HepG2 (cell line): ENCODE results near the gene FOXD2. TPM values are rescaled to one million over a fixed set of nuclear protein-coding genes. Genes with fewer than 3 reads are reported as not detected.
A peak's percentile ranks its signal among the peaks of the same experiment; 100 is the strongest.

Source experiments
- ATAC-seq: fragments of 200-7000 bp; cut with Tn5 transposase; 3 replicates; pipeline ENCODE4 v1.9.1; 2020; ENCODE audit warnings: mild to moderate bottlenecking, moderate library complexity
- BruUV-seq: library from RNA; stranded (reverse); fragments of 400-500 nt; replicated peaks from 2 replicates; lab custom pipeline; 2021; lab: Mats Ljungman, UMichigan
- CTCF ChIA-PET: fragments of 300-600 bp; formaldehyde crosslinking; extraction: SDS; loops from one replicate; lab custom pipeline; 2021; ENCODE audit warnings: low total read pairs, inconsistent platforms, low intra/inter-chr PET ratio; lab: Yijun Ruan, JAX
- POLR2A ChIA-PET: fragments of 350-600 bp; sonication (Branson Sonifier 250); formaldehyde crosslinking; loops from one replicate; lab custom pipeline; 2020; ENCODE audit warnings: antibody characterized with exemption, inconsistent platforms; lab: Yijun Ruan, JAX
- DNase-seq: peaks from one replicate; pipeline ENCODE4 v3.0.0-alpha.2; 2015; ENCODE audit warnings: low spot score
- FAIRE-seq: peaks from 3 replicates; lab custom pipeline; 2011; peaks lifted over from hg19 to GRCh38; lab: Jason Lieb, UNC
- H2AFZ ChIP-seq: one replicate; pipeline ENCODE4 v1.6.1; 2011; ENCODE audit warnings: low read length, inconsistent platforms
- H3K27ac ChIP-seq: fragments of 300-600 bp; 3 replicates; pipeline ENCODE4 v1.8.0; 2011; ENCODE audit warnings: mixed run types, mild to moderate bottlenecking, mixed read lengths, low read length, inconsistent platforms; ENCODE audit not compliant: insufficient read depth; ENCODE audit errors: extremely low read length
- H3K27me3 ChIP-seq, 2 experiments: fragments of 200-600 bp in 1 of 2; 2 replicates in 1 of 2; 3 replicates in 1 of 2; pipeline versions ENCODE4 v1.6.0 to v1.8.0; 2011; ENCODE audit warnings: low read length in 2 of 2, mild to moderate bottlenecking in 2 of 2, moderate library complexity in 2 of 2, inconsistent platforms in 1 of 2; ENCODE audit not compliant: insufficient read depth in 2 of 2, control insufficient read depth in 1 of 2
- H3K36me3 ChIP-seq, 2 experiments: fragments of 200-600 bp in 1 of 2; replicated peaks in 1 of 2; 2 replicates in 1 of 2; 3 replicates in 1 of 2; pipeline versions ENCODE4 v1.5.1 to v1.8.0; 2011; ENCODE audit warnings: low read length in 2 of 2, inconsistent platforms in 1 of 2; ENCODE audit not compliant: insufficient read depth in 2 of 2, control insufficient read depth in 1 of 2
- H3K4me1 ChIP-seq: 2 replicates; pipeline ENCODE4 v1.5.1; 2012; ENCODE audit warnings: low read length, inconsistent platforms; ENCODE audit not compliant: insufficient read depth
- H3K4me2 ChIP-seq: 2 replicates; pipeline ENCODE4 v1.6.0; 2011; ENCODE audit warnings: low read depth, low read length, inconsistent platforms
- H3K4me3 ChIP-seq, 3 experiments: fragments of 200-600 bp in 1 of 3; sonication (generic), shearing (Covaris generic) in 1 of 3; replicated peaks in 1 of 3; 2 replicates each; pipeline ENCODE4 v1.5.1; 2011 to 2016; ENCODE audit warnings: low read length in 3 of 3, inconsistent platforms in 2 of 3, low read depth in 2 of 3, mild to moderate bottlenecking in 2 of 3, control low read depth in 1 of 3, mixed read lengths in 1 of 3; ENCODE audit not compliant: insufficient read depth in 1 of 3
- H3K79me2 ChIP-seq: one replicate; pipeline ENCODE4 v1.6.1; 2011; ENCODE audit warnings: low read length, inconsistent platforms; ENCODE audit not compliant: insufficient read depth
- H3K9ac ChIP-seq: 2 replicates; pipeline ENCODE4 v1.6.0; 2011; ENCODE audit warnings: mild to moderate bottlenecking, low read depth, low read length, inconsistent platforms; ENCODE audit not compliant: insufficient read depth
- H3K9me3 ChIP-seq: 2 replicates; pipeline ENCODE4 v1.5.1; 2012; ENCODE audit warnings: mild to moderate bottlenecking, low read length
- H4K20me1 ChIP-seq: 2 replicates; pipeline ENCODE4 v1.6.0; 2011; ENCODE audit warnings: inconsistent platforms, mild to moderate bottlenecking, low read length, moderate library complexity; ENCODE audit not compliant: insufficient read depth
- HDAC6 ChIP-seq: fragments of 200-600 bp; sonication (generic); IDR thresholded peaks from 2 replicates; pipeline ENCODE4 v1.7.0; 2017; ENCODE audit warnings: mild to moderate bottlenecking, antibody characterized with exemption, low read length, low read depth
- HIVEP1 ChIP-seq: sonication (generic); formaldehyde crosslinking; IDR thresholded peaks from 2 replicates; pipeline ENCODE4 v1.4.0; 2020; ENCODE audit warnings: mild to moderate bottlenecking, missing genetic modification reagents
- MXD1 ChIP-seq: sonication (generic); formaldehyde crosslinking; IDR thresholded peaks from 2 replicates; pipeline ENCODE4 v1.4.0; 2020; ENCODE audit warnings: mild to moderate bottlenecking, missing genetic modification reagents
- NCOA5 ChIP-seq: sonication (generic); formaldehyde crosslinking; IDR thresholded peaks from 2 replicates; pipeline ENCODE4 v1.4.0; 2020; ENCODE audit warnings: missing genetic modification reagents
- PLRG1 ChIP-seq: fragments of 450-650 bp; conservative IDR thresholded peaks from 2 replicates; pipeline ENCODE4 v1.6.1; 2016
- POLR2AphosphoS5 ChIP-seq: IDR thresholded peaks from 2 replicates; pipeline ENCODE4 v1.6.1; 2012; ENCODE audit warnings: low read depth, low read length
- REL ChIP-seq: sonication (generic); formaldehyde crosslinking; conservative IDR thresholded peaks from 2 replicates; pipeline ENCODE4 v1.8.0; 2022; ENCODE audit warnings: mild to moderate bottlenecking, missing genetic modification reagents, moderate library complexity
- SOX5 ChIP-seq: IDR thresholded peaks from 2 replicates; pipeline ENCODE4 v1.6.1; 2016; ENCODE audit warnings: borderline replicate concordance
- TRIM22 ChIP-seq: fragments of 450-650 bp; IDR thresholded peaks from 2 replicates; pipeline ENCODE4 v1.6.1; 2017
- ZFX ChIP-seq: sonication (generic); formaldehyde crosslinking; IDR thresholded peaks from 2 replicates; pipeline ENCODE4 v1.4.0; 2020; ENCODE audit warnings: mild to moderate bottlenecking, low read depth, missing genetic modification reagents, moderate library complexity
- ZNF276 ChIP-seq: sonication (generic); formaldehyde crosslinking; IDR thresholded peaks from 2 replicates; pipeline ENCODE4 v1.4.0; 2020; ENCODE audit warnings: mild to moderate bottlenecking, low read depth, missing genetic modification reagents
- ZNF839 ChIP-seq: sonication (generic); formaldehyde crosslinking; IDR thresholded peaks from 2 replicates; pipeline ENCODE4 v1.4.0; 2020; ENCODE audit warnings: missing genetic modification reagents, mild to moderate bottlenecking, borderline replicate concordance
- WGBS: methylation state at CpG from one replicate; pipeline ENCODE4 v1.1.6; 2017; ENCODE audit warnings: low lambda C conversion rate; 5-methylcytosine and 5-hydroxymethylcytosine counted together
- in situ Hi-C: cut with HindIII; loops from 2 replicates; pipeline ENCODE4 v1.10.0; 2017; ENCODE audit warnings: low pct_unique_long_range_greater_than_20kb; ENCODE audit not compliant: extremely low pct_ligation_motif_present
- intact Hi-C: fragments of 100-400 bp; cut with micrococcal nuclease; formaldehyde crosslinking; loops from one replicate; pipeline ENCODE4 v1.10.0; 2022; ENCODE audit not compliant: unreplicated experiment
- polyA plus RNA-seq, 8 experiments: library from polyadenylated mRNA; depleted of rRNA in 3 of 8; stranded (reverse) in 7 of 8; unstranded in 1 of 8; fragments of >200 nt; fragmentation: Illumina TruSeq in 4 of 8; extraction: Trizol in 4 of 8; gene quantifications; 2 replicates each; pipeline versions ENCODE4 v1.2.1 to v1.2.3, GENCODE V29; 2011 to 2016; ENCODE audit warnings: low read depth in 4 of 8, missing spikeins in 1 of 8, mixed read lengths in 1 of 8; ENCODE audit not compliant: insufficient read depth in 1 of 8
- total RNA-seq, 5 experiments: library from RNA; depleted of rRNA; stranded (reverse); fragments of >200 nt; fragmentation: Illumina TruSeq; extraction: Trizol; gene quantifications; 2 replicates each; pipeline ENCODE4 v1.2.3, GENCODE V29; 2016; ENCODE audit warnings: low read depth in 1 of 5
- TF ChIP-seq, protein P1 (sequence below): sonication (generic); formaldehyde crosslinking; IDR thresholded peaks from 2 replicates; pipeline ENCODE4 v1.4.0; 2020; ENCODE audit warnings: missing genetic modification reagents, borderline replicate concordance
- TF ChIP-seq, protein P2 (sequence below): sonication (generic); formaldehyde crosslinking; IDR thresholded peaks from 2 replicates; pipeline ENCODE4 v1.5.0; 2020; ENCODE audit warnings: missing genetic modification reagents

The FOXD2 gene
- total and polyA plus RNA-seq, 2 of the 13 experiments (the other 11 are each of a cell fraction or from before 2014, with no cell fraction given) = 0.01 to 0.09 TPM

GRCh38 chr1:47436979-47437446 is 831 bp upstream of the FOXD2 start:
- H3K79me2 ChIP-seq = no peaks in the 10 kb centered on the region
- no peaks in the 10 kb centered on the region for H3K36me3 ChIP-seq
- ATAC-seq = peak; percentile 56
- H3K4me3 ChIP-seq = peak overlapping the region; percentile 58 to 88 (median 78)
- DNase-seq = no peak
- peak overlapping the region; percentile 63 for H3K27ac ChIP-seq
- peaks cover 3 to 26% of the 10 kb centered on the region in 2 experiments; a peak in 4 of 5 replicates for H3K27me3 ChIP-seq
- H3K9ac ChIP-seq = peak overlapping the region; percentile 66
- in situ Hi-C loops = no loop called here
- CTCF ChIA-PET = interaction anchor here (0.9 to 3.9 kb wide), 3 partner anchors 54 to 289 kb away, joined by 3 to 34 read pairs (median 3); no protein-coding TSS in a partner anchor
- POLR2A ChIA-PET = interaction anchor here (0.8 to 1.4 kb wide), 15 partner anchors 16 to 481 kb away, joined by 3 to 7 read pairs (median 4); partner anchors contain the start of genes CMPK1 and STIL
- H3K4me2 ChIP-seq = peak overlapping the region; percentile 74
- BruUV-seq = no TSS peak
- no peak overlapping the region for H2AFZ ChIP-seq
- FAIRE-seq = peak; percentile 15
- under 1% methylated on average over 9 of the region's 46 CpGs for WGBS
- intact Hi-C loops = loop anchor here (1.0 kb wide), 1 partner anchor 273 kb away; no protein-coding TSS in a partner anchor
- H3K9me3 ChIP-seq = no peaks in the 10 kb centered on the region
- peaks cover 20% of the 10 kb centered on the region for H3K4me1 ChIP-seq
- 0 out of 2 replicates have a peak, but pooled peaks cover 2% of the 10 kb centered on the region for H4K20me1 ChIP-seq
- 0 out of 2 replicates have a peak, but pooled peaks have one; percentile 9 for TF ChIP-seq MXD1 (CRISPR knock-in tag)
- no peak for TF ChIP-seq POLR2AphosphoS5
- TF ChIP-seq ZNF839 = no peak
- no peak for TF ChIP-seq SOX5 (CRISPR knock-in tag)
- no peak for TF ChIP-seq PLRG1
- no peak for TF ChIP-seq HDAC6
- no peak for TF ChIP-seq REL (CRISPR knock-in tag)
- TF ChIP-seq NCOA5 (CRISPR knock-in tag) = no peak
- no peak for TF ChIP-seq ZFX (CRISPR knock-in tag)
- TF ChIP-seq, protein P1, sequence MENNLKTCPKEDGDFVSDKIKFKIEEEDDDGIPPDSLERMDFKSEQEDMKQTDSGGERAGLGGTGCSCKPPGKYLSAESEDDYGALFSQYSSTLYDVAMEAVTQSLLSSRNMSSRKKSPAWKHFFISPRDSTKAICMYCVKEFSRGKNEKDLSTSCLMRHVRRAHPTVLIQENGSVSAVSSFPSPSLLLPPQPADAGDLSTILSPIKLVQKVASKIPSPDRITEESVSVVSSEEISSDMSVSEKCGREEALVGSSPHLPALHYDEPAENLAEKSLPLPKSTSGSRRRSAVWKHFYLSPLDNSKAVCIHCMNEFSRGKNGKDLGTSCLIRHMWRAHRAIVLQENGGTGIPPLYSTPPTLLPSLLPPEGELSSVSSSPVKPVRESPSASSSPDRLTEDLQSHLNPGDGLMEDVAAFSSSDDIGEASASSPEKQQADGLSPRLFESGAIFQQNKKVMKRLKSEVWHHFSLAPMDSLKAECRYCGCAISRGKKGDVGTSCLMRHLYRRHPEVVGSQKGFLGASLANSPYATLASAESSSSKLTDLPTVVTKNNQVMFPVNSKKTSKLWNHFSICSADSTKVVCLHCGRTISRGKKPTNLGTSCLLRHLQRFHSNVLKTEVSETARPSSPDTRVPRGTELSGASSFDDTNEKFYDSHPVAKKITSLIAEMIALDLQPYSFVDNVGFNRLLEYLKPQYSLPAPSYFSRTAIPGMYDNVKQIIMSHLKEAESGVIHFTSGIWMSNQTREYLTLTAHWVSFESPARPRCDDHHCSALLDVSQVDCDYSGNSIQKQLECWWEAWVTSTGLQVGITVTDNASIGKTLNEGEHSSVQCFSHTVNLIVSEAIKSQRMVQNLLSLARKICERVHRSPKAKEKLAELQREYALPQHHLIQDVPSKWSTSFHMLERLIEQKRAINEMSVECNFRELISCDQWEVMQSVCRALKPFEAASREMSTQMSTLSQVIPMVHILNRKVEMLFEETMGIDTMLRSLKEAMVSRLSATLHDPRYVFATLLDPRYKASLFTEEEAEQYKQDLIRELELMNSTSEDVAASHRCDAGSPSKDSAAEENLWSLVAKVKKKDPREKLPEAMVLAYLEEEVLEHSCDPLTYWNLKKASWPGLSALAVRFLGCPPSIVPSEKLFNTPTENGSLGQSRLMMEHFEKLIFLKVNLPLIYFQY (CRISPR knock-in tag) = no peak
- TF ChIP-seq ZNF276 = 0 out of 2 replicates have a peak, but pooled peaks have one; percentile 7
- no peak for TF ChIP-seq HIVEP1
- TF ChIP-seq TRIM22 = no peak
- TF ChIP-seq, protein P2, sequence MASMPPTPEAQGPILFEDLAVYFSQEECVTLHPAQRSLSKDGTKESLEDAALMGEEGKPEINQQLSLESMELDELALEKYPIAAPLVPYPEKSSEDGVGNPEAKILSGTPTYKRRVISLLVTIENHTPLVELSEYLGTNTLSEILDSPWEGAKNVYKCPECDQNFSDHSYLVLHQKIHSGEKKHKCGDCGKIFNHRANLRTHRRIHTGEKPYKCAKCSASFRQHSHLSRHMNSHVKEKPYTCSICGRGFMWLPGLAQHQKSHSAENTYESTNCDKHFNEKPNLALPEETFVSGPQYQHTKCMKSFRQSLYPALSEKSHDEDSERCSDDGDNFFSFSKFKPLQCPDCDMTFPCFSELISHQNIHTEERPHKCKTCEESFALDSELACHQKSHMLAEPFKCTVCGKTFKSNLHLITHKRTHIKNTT (CRISPR knock-in tag) = no peak
